CD4-positive, alpha-beta T cell (primary cell): Measurements from ENCODE around the gene DDIAS. TPM values are rescaled to one million over a fixed set of nuclear protein-coding genes. Genes with fewer than 3 reads are reported as not detected.

ENCODE experiments used
- ATAC-seq: fragments of 200-7000 bp; cut with Tn5 transposase; one replicate; pipeline ENCODE4 v1.10.0; 2022; ENCODE audit warnings: mild to moderate bottlenecking; ENCODE audit not compliant: poor library complexity
- CTCF ChIA-PET: fragments of 350-600 bp; sonication (Branson Sonifier 250); formaldehyde crosslinking; loops from one replicate; lab custom pipeline; 2021; ENCODE audit warnings: antibody characterized with exemption, inconsistent platforms; lab: Charles Lee
- POLR2A ChIA-PET: fragments of 350-600 bp; sonication (Branson Sonifier 250); formaldehyde crosslinking; loops from one replicate; lab custom pipeline; 2021; ENCODE audit warnings: antibody characterized with exemption, inconsistent platforms; lab: Charles Lee
- DNase-seq, 14 experiments: peaks; one replicate each; pipeline ENCODE4 v3.0.0-alpha.2; 2013 to 2020; ENCODE audit warnings: mixed read lengths in 2 of 14
- H3K27ac ChIP-seq, 2 donors: one replicate each; pipeline versions ENCODE4 v1.5.1 to v1.7.0; 2013; ENCODE audit warnings: low read length in 2 of 2, low read depth in 1 of 2, mild to moderate bottlenecking in 1 of 2
- H3K27me3 ChIP-seq, 2 experiments: 1 replicate in 1 of 2; 2 replicates in 1 of 2; pipeline versions ENCODE4 v1.6.1 to v1.7.0; 2013; ENCODE audit warnings: low read length in 2 of 2, control low read depth in 1 of 2, mild to moderate bottlenecking in 1 of 2, moderate library complexity in 1 of 2; ENCODE audit not compliant: insufficient read depth in 2 of 2, control insufficient read depth in 1 of 2
- H3K36me3 ChIP-seq: one replicate; pipeline ENCODE4 v1.6.1; 2013; ENCODE audit warnings: low read length, control low read depth; ENCODE audit not compliant: insufficient read depth
- H3K4me1 ChIP-seq: one replicate; pipeline ENCODE4 v1.6.1; 2013; ENCODE audit warnings: low read length, control low read depth; ENCODE audit not compliant: insufficient read depth
- H3K4me3 ChIP-seq: one replicate; pipeline ENCODE4 v1.5.1; 2013; ENCODE audit warnings: mild to moderate bottlenecking, low read length, moderate library complexity
- H3K9me3 ChIP-seq, 2 experiments: 1 replicate in 1 of 2; 2 replicates in 1 of 2; pipeline versions ENCODE4 v1.6.1 to v1.7.0; 2013; ENCODE audit warnings: low read length in 2 of 2, mild to moderate bottlenecking in 2 of 2, control low read depth in 1 of 2, moderate library complexity in 1 of 2; ENCODE audit not compliant: control insufficient read depth in 1 of 2, insufficient read depth in 1 of 2
- H3K27ac Mint-ChIP-seq: one replicate; pipeline ENCODE4 v1.8.0; 2020; ENCODE audit warnings: mixed read lengths
- H3K27me3 Mint-ChIP-seq: one replicate; pipeline ENCODE4 v1.8.0; 2021; ENCODE audit warnings: mixed read lengths
- H3K36me3 Mint-ChIP-seq: one replicate; pipeline ENCODE4 v1.8.0; 2021; ENCODE audit warnings: low read depth, mixed read lengths
- H3K4me1 Mint-ChIP-seq: one replicate; pipeline ENCODE4 v1.8.0; 2021; ENCODE audit warnings: low read depth, mixed read lengths
- H3K4me3 Mint-ChIP-seq: one replicate; pipeline ENCODE4 v1.8.0; 2020; ENCODE audit warnings: mild to moderate bottlenecking, mixed read lengths
- H3K9me3 Mint-ChIP-seq: one replicate; pipeline ENCODE4 v1.8.0; 2020; ENCODE audit warnings: mixed read lengths
- intact Hi-C, 2 experiments: fragments of 100-400 bp; cut with DNase I in 1 of 2; cut with micrococcal nuclease in 1 of 2; formaldehyde crosslinking; loops; one replicate each; pipeline versions ENCODE4 v1.15.1 to v1.9.0; 2023 to 2025; cut with DNase I, micrococcal nuclease
- total RNA-seq, 174 experiments: library from RNA in 2 of 174; stranded (reverse) in 2 of 174; gene quantifications; one replicate each; pipeline ENCODE4 v1.2.3 and lab custom pipeline; 2021 to 2026
- TF ChIP-seq, protein P1 (sequence below): fragments of 200-600 bp; IDR thresholded peaks from one replicate; pipeline ENCODE4 v1.8.0; 2022; ENCODE audit warnings: antibody characterized with exemption, mild to moderate bottlenecking

Gene DDIAS
- total RNA-seq, 2 experiments from 2014 or later: 0.59 to 0.85 TPM

- TF ChIP-seq, protein P1, sequence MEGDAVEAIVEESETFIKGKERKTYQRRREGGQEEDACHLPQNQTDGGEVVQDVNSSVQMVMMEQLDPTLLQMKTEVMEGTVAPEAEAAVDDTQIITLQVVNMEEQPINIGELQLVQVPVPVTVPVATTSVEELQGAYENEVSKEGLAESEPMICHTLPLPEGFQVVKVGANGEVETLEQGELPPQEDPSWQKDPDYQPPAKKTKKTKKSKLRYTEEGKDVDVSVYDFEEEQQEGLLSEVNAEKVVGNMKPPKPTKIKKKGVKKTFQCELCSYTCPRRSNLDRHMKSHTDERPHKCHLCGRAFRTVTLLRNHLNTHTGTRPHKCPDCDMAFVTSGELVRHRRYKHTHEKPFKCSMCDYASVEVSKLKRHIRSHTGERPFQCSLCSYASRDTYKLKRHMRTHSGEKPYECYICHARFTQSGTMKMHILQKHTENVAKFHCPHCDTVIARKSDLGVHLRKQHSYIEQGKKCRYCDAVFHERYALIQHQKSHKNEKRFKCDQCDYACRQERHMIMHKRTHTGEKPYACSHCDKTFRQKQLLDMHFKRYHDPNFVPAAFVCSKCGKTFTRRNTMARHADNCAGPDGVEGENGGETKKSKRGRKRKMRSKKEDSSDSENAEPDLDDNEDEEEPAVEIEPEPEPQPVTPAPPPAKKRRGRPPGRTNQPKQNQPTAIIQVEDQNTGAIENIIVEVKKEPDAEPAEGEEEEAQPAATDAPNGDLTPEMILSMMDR: no peak
- H3K36me3 ChIP-seq: no peaks in the 10 kb centered on the region
- Mint-ChIP-seq H3K4me1 (peaks cover 10% of the 10 kb centered on the region), H3K27me3 (no peaks in the 10 kb centered on the region), H3K36me3 (peaks cover 29% of the 10 kb centered on the region), H3K4me3 (no peak overlapping the region), H3K9me3 (no peaks in the 10 kb centered on the region), H3K27ac (no peak overlapping the region)
- DNase-seq (no peak), ATAC-seq (no peak)
- CTCF ChIA-PET: no interaction called here
- H3K27me3 ChIP-seq: no peaks in the 10 kb centered on the region
- POLR2A ChIA-PET: no interaction called here
- H3K4me1 ChIP-seq: no peaks in the 10 kb centered on the region
- peaks cover 0 to 7% of the 10 kb centered on the region in 2 experiments for H3K9me3 ChIP-seq
- no peak overlapping the region for H3K27ac ChIP-seq
- intact Hi-C loops: no loop called here
- no peak overlapping the region for H3K4me3 ChIP-seq
Measured at GRCh38 chr11:82883853-82884252, 17.7 kb upstream of the DDIAS start.

DNA sequence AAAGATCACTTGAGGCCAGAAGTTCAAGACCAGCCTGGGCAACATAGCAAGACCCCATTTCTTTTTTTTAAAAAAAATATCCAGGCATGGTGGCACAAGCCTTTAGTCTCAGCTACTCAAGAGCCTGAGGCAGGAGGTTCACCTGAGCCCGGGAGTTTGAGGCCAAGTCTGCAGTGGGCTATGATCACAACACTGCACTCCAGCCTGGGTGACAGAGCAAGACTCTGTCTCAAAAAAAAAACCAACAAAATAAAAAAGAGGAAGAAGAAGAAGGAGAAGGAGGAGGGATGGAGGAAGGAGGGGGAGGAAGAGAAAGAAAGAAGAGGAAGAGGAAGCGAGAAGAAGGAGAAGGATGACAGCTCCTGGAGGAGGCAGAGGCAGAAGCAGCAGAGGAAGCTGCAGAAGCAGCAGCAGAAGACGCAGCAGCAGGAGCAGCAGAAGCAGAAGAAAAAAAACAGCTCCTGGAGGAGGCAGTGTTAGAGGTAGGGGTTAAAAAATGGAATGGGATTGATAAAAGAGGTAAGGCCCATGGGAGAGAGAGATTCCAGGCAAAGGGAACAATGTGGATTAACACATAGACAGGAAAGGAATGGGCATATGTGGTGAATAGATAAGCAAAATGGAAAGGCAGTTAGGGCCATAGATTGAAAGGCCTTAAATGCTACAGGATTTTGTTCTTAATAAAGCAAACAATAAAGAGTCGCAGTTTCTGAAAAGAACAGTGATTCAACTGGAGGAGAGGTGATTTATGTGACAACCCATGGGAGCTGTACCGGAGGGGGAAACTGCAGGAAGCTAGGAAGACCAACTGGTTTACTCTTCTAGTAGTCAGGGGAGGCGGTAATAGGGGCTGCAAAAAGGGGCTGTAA, 12.2 kb upstream of the DDIAS start:
- Histone ChIP-seq H3K36me3 (no peaks in the 10 kb centered on the region), H3K4me3 (peak overlapping the region; percentile 11), H3K9me3 (no peaks in the 10 kb centered on the region), H3K4me1 (no peaks in the 10 kb centered on the region), H3K27ac (no peak overlapping the region), H3K27me3 (no peaks in the 10 kb centered on the region)
- DNase-seq (peak in 1 of 14 experiments; percentile 25), ATAC-seq (no peak)
- Mint-ChIP-seq H3K4me1 (peaks cover 10% of the 10 kb centered on the region), H3K27me3 (no peaks in the 10 kb centered on the region), H3K9me3 (no peaks in the 10 kb centered on the region), H3K36me3 (peaks cover 4% of the 10 kb centered on the region), H3K4me3 (no peak overlapping the region), H3K27ac (no peak overlapping the region)
- TF ChIP-seq, protein P1: no peak
- intact Hi-C loops: no loop called here
- POLR2A ChIA-PET: interaction anchor here (1.5 kb wide), 1 partner anchor 11 kb away, joined by 4 read pairs; the partner anchor contains the start of gene PRCP
- CTCF ChIA-PET: no interaction called here

- Mint-ChIP-seq H3K4me3 (no peak overlapping the region), H3K36me3 (no peaks in the 10 kb centered on the region), H3K9me3 (no peaks in the 10 kb centered on the region), H3K27ac (no peak overlapping the region), H3K27me3 (no peaks in the 10 kb centered on the region), H3K4me1 (peaks cover 10% of the 10 kb centered on the region)
- CTCF ChIA-PET: interaction anchor here (1.5 kb wide), 1 partner anchor 31 kb away, joined by 4 read pairs; no protein-coding TSS in a partner anchor
- no peaks in the 10 kb centered on the region for H3K36me3 ChIP-seq
- H3K27ac ChIP-seq: no peak overlapping the region
- H3K4me1 ChIP-seq: no peaks in the 10 kb centered on the region
- intact Hi-C loops: no loop called here
- H3K9me3 ChIP-seq: no peaks in the 10 kb centered on the region
- ATAC-seq: no peak
- no peaks in the 10 kb centered on the region for H3K27me3 ChIP-seq
- TF ChIP-seq, protein P1: no peak
- POLR2A ChIA-PET: interaction anchor here (1.5 kb wide), 1 partner anchor 10 kb away, joined by 4 read pairs; the partner anchor contains the start of gene PRCP
- no peak overlapping the region for H3K4me3 ChIP-seq
- no peak for DNase-seq
Measured at GRCh38 chr11:82890002-82890341, 11.6 kb upstream of the DDIAS start.
